ENCODE measurements around the gene CD8A.
A peak's percentile ranks its signal among the peaks of the same experiment; 100 is the strongest.
"Not testable (repeated sequence)": the region's sequence is repeated elsewhere in the genome, so short reads cannot be mapped to it uniquely, and the experiment has no call there.

CD8A gene

DNA sequence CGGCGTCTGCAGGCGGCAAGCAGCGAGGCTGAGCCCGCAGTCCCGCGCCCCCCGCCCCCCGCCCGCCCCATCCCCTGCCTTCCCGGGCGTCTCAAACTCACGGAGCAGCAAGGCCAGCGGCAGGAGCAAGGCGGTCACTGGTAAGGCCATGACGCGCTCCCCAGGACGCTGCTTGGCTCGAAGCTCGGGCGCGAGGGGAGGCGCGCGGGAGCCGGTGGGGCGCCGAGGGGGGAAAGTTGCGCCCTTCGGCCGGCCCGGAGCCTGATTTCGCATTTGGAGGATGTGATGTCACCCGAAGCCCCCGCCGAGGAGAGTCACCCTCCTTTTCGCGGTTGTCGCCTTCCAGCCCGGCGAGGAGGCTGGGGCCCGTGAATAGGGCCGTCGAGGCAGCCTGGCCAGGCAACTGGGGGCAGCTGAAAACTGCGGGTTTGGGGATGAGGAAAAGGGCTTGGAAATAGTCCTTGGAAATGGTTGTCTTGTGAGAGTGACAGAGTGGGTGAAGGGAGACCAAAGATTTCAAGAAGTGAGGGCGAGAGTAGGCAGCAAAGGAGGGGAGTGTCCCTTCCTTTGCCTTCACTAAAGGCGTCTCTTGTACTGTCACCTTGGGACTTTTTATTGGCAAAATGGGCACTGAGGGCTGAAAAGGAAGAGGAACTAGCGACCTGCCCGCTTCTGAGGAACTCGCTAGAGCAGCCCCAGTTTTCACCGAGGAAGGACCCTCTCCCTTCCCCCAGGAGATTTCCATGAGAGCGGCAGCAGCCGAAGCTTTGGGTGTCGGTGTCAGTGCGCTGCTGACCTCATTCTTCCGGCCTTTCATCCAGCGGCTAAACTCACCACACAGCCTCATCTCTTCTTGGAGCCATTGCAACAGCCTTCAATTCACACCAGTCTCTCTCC, at the start of gene CD8A:
Gene CD8A (minus strand): TSS at position 238 of the 897 bp plus-strand sequence. CDS start 88 bp downstream, at position 150.
- no peak for DNase-seq (ENCODE audit: low read depth)

DNA sequence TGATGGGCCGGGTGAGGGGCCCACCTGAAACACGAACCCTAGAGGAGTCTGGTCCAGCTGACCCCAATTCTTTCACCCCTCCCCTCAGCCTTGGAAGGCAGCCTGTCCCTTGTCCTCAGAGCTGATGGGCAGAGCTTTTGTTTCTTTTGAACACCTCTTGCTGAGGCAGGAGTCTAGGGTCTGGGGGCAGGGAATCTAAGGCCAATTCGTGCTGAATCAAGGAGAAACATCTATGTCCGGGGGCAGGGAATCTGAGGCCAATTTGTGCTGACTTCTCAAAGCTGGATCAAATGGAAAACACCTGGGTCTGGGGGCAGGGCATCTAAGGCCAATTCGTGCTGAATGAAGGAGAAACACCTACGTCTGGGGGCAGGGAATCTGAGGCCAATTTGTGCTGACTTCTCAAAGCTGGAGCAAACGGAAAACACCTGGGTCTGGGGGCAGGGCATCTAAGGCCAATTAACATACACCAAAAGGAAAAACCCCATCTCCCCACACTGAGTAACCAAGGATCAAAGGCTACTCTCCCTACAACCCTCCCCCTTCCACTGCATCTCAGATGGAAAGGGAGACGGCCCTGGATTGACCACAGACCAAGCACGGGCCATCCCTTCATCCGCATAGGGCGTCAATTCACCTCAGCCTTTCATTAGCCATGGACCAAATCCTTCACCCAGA, 49.3 kb upstream of the CD8A start:
- not testable (repeated sequence) for DNase-seq (ENCODE audit: low read depth)

DNA sequence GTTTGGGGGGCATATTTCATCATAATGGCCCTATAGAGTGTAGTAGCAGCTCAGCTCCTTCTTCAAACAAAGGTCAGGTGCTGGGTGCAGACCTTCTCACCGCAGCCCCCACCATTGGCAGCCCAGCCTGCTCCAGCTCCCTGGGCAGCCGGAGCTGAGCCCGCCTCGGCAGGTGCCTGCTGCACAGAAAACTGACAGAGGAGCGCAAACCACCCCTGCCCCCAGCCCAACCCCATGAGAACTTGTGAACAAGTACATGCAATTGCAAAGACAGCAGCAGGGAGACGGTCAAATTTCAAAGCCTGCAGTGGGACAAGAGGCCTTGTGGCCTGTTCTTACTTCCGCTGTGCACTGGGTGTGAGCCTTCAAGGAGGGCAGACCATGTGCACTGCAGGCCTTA, 48.7 kb upstream of the CD8A start:
- DNase-seq (ENCODE audit: low read depth): not testable (repeated sequence)

DNA sequence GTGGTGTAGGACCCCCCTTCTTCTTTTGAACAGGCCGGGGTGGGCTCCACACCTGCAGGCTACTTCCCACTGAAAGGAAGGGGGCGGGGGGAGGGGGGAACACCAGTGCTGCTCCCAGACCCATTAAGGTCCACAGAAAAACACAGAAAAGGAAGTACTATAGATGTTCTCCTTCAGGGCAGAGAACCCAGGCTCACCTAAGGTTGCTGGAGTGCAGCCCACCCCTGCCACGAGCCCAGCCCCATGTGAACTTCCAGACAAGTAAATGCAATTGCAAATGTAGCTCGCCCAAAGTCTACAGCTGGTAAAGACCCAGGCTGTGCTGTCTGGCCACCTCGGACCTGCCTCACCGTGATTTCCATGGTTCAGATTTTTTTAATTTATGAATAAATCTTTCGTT, 47.0 kb upstream of the CD8A start:
- not testable (repeated sequence) for DNase-seq (ENCODE audit: low read depth)

DNA sequence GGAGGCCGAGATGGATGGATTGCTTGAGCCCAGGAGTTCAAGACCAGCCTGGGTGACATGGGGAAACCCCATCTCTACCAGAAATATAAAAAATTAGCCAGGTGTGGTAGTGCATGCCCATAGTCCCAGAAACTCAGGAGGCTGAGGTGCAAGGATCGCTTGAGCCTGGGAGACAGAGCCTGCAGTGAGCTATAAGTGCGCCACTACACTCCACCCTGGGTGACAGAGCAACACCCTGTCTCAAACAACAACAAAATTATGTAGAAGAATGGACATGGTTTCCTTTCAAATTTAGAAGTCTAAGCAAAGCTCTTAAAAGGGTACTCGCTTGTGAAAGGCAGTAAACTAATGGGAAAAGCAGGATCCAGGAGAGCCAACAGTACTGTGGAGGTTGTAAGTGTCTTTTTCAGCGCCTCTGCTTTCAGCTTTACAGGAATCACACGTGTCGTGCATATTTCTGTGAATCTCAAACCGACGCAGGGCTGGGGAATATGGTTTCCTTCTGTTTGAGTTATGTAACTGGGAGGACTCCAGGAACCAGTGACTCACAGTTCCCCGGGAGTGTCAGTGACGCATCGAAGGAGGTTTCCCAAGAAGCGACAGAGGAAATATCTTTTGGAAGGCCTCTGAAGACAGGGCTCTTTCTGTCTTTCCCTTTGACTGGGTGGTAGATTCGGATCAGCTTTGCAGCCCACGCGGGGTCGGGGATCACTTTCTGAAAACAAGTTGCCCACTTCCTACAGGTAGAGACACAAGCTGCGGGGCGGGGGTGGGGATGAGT, 46.4 kb upstream of the CD8A start:
- peak; percentile 82 for DNase-seq (ENCODE audit: low read depth)

DNA sequence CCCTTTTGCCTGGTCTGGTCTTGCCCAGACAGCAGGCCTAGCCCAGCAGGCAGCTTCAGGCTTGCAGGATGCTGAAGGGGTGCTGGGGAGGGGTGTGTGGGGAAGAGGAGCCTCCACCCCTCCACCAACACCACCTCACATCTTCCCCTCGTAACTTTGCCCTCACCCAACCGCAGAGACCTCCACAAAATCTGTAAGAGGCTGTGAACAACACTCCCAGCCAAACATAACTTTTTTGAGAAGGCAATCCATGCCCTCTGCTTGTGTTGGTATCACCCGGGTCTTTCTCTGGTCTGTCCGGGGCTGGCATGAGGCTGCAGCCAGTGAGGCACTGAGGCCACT, 44.8 kb upstream of the CD8A start:
- not testable (repeated sequence) for DNase-seq (ENCODE audit: low read depth)

DNA sequence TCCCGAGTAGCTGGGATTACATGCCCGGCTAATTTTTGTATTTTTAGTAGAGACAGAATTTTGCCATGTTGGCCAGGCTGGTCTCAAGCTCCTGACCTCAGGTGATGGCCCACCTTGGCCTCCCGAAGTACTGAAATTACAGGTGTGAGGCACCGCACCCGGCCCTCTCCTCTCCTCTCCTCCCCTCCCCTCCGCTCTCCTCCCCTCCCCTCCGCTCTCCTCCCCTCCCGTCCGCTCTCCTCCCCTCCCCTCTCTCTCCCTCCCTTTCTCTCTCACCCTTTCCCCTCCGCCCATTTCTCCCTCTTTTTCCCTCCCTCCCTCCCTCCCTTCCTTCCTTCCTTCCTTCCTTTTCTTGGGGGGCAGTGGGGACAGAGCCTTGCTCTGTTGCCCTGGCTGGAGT, 42.6 kb upstream of the CD8A start:
- DNase-seq (ENCODE audit: low read depth): no peak

DNA sequence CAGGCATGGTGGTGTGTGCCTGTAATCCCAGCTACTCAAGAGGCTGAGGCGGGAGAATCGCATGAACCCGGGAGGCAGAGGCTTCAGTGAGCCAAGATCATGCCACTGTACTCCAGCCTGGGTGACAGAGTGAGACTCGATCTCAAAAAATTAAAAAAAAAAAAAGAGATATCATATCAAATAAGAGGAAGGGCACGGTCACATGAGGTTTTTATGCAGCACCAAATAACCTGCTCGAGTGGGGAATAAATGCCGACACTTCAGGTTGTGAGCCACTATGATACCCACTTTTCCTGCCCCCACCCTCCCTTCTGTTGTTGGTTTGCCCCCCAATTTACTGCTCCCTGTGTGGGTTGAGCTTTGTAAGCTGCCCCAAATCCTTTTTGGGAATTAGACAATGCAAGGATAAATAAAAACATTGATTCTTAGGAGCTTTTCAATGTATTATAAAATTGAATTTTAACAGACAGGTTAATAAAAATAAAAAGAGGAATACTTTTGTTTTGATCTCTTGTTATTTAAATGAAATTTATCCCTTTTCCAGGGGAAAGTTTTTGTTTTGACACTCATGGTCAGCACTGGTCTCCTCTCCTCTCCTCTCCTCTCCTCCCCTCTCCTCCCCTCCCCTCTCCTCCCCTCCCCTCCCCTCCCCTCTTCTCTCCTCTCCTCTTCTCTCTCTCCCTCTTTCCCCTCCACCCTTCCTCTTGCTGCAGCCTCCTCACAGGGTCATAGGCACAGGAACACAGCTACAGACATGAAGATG, 41.8 kb upstream of the CD8A start:
- DNase-seq (ENCODE audit: low read depth): no peak

DNA sequence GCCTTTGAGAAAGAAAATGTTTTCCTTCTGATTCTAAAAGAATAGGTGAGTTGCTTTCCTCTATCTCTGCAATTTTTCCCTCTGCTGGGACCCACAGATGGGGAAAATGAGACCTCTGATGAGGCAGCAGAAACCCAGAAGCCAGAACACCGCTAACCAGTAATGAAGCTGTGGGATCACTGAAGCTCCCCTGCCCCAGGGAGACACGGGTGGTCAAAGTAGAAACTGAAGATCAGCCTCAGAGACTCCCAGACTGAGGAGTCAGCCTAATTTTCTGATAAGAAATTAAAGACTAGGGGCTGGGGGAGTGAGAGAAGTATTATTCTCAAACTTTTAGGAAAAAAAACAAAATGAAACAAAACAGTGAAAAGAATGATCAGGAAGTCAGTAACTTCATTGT, 40.8 kb upstream of the CD8A start:
- DNase-seq (ENCODE audit: low read depth): no peak

DNA sequence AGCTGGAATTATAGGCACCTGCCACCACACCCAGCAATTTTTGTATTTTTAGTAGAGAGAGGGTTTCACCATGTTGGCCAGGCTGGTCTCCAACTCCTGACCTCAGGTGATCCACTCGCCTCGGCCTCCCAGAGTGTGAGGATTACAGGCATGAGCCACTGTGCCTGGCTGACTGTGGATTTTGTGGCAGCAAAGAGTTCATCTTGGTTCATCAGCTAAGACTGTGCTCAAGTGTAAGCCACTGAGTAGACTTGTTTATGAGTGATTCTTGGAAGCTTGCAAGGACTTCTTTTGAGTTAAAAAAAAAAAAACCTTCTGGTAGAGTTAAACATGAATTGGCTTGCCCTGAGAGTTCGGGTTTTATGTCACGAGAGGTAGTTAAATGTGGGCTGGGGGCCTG, 36.2 kb upstream of the CD8A start:
- no peak for DNase-seq (ENCODE audit: low read depth)

DNA sequence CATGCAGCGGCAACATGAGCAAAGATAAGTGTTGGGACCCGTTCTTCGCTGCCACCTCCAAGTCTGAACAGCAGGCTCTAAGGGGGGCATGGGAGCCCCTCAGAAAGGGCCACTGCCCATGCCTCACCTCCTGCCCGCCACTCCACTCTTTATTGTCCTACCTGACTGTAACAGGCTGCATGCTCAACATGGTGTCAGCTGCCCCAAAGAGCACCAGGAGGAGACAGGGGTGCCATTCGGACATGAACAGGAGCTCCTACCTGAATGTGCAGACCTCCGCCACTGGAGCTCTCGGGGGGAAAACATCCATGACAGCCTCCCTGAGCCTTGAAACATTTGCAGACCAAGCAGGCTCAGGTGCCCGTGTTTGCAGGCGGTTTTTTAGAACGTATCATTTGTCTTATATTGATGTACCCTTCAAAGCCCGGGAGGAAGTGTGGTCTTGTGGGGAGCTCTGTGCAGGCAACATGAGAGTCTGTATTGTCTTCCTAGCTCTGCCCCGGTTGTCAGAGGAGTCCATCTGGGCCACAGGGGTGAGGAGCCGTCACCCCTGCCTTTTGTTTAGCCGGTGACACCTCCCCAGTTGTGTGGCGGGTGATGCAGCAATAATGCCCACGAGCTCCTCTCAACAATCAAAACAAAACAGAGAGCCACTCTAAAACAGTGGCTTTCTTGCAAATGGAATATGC, 35.1 kb upstream of the CD8A start:
- DNase-seq (ENCODE audit: low read depth): no peak

DNA sequence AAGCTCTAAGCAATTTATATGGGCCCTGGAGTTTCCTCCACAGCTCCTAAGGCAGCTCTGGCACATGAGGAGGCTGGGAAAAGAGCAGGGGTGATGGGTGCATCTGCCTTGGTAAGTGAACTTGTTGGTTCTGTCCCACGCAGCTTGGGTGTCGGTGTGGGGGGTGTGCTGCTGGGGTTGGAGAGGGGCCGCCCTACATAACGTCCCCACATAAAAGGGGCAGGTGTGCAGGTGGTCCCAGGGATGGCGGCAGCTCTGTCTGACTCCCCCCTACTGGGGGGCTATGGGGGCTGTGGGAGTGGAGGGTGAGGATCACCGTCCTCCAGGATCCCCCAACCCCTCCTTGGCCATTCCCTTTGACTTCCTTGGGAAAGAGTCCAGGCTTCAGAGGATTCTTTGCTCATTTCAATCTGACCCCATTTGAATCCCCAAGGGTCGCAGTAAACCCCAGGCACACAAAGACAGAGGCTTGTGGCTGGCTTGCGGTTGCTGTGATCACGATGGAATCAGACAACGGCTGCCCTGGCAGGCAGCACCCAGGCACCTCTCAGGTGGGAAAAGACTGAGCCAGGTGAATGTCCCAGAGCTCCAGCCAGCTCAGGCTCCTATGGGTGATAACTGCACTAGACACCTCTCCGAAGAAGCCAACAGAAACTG, 34.5 kb upstream of the CD8A start:
- DNase-seq (ENCODE audit: low read depth): no peak

DNA sequence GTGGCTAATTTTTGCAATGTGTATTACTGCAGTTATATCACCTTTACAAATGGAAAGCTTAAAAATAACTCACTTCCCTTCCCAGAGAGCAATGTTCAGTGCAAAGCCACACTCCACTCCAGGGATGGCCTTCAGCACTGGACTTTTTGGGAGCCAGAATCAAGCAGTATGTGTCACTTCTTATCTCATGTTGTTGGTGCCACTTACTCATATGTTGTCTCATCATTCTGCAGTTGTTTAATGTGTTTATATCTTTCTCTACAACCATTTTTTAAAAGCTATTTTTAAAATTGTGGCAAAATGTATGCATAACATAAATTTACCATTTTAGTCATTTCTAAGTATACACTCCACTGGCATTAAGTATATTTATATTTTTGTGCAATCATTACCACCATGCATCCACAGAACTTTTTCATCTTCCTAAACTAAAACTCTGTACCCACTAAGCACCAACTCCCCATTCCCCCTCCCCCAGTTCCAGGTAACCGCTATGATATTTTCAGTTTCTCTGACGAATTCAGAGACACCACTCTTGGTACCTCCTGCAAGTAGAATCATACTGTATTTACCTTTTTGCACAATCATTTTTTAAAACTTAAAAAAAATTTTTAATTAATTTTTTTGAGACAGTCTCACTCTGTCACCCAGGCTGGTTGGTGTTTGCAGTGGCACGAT, 32.1 kb upstream of the CD8A start:
- no peak for DNase-seq (ENCODE audit: low read depth)

DNA sequence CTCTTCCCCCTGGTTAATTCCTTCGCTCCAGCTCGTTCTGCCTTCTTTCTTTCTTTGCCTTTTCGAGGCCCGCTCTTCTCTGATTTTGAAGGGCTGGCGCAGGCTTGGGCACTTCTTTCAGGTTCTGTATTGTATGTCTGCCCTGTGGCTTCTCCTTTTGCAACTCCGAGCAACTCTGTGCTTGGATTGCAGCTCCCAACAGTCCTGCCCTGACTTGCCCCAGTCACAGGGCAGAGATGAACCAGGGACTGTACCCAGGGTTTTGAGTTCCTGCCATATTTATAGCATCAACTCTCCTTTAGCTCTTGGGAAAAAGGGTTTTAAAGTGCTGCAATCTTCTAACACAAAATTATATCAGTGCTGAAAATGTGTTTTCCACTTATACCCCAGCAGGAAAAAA, 31.1 kb upstream of the CD8A start:
- DNase-seq (ENCODE audit: low read depth): no peak

DNA sequence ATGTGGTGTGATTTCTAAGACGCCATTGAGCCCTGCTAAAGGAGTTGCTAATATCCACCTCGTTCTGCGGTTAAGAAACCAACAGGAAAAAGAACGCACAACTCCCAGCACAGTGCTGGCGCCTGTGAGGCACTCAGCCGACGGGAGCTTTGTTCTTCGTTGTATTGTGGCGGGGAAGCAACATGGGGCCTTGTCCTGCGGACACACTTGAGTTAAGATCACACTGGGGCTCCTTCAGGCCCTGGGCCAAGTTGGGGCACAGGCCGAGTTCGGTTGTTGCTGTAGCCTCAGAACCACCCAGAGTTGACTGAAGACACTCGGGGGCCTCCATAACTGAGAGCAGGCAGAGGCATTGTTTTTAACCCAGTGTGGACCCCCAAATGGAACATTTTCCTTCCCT, 30.6 kb upstream of the CD8A start:
- no peak for DNase-seq (ENCODE audit: low read depth)

DNA sequence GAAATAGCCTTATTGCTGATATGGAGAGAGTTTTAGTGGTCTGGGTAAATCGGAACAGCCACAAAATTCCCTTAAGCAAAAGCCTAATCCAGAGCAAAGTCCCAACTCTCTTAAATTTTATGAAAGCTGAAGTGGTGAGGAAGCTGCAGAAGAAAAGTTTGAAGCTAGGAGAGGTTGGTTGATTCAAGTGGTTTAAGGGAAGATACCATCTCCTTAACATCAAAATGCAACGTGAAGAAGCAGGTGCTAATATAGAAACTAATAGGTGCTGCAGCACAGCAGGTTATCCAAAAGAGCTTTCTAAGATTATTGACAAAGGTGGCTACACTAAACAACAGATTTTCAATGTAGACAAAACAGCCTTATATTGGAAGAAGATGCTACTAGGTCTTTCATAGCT, 28.2 kb upstream of the CD8A start:
- DNase-seq (ENCODE audit: low read depth): no peak

DNA sequence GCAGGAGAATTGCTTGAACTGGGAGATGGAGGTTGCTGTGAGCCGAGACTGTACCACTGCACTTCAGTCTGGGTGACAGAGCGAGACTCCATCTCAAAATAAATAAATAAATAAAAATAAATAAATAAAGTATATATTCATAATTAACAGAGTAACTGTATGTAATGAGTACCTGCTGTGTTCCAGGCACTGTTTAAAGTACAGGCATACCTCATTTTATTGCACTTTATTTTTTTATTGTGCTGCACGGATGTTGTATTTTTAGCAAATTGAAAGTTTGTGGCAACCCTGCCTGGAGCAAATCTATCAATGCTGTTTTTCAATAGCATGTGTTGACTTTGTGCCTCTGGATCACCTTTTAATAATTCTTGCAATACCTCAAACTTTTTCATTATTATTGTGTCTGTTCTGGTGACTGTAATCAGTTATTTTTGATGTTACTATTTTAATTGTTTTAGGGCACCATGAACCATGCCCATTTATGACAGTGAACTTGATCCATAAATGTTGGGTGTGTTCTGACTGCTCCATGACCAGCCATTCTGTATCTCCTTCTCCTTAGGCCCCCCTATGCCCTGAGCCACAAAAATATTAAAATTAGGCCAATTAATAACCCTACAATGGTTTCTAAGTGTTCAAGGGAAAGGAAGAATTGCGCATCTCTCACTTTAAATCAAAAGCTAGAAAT, 27.5 kb upstream of the CD8A start:
- no peak for DNase-seq (ENCODE audit: low read depth)

DNA sequence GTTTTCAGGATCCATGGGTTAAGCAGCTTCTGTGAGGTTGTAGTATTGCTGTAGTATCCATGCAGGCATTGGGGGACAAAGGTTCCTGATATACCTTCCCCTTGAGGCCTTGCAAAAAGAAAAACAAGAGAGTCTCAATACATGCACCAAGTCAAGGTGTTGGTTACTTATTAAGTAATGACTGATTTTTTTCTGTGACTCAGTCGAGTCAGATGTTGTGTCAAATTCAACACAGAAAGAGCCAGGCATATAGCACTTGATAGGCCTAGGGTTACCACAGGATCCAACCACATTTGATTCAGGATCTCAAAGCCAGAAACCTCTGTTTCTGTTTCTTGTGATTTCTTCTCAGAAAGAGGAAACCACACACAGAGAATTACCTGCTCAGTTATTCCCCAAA, 24.9 kb upstream of the CD8A start:
- DNase-seq (ENCODE audit: low read depth): no peak

DNA sequence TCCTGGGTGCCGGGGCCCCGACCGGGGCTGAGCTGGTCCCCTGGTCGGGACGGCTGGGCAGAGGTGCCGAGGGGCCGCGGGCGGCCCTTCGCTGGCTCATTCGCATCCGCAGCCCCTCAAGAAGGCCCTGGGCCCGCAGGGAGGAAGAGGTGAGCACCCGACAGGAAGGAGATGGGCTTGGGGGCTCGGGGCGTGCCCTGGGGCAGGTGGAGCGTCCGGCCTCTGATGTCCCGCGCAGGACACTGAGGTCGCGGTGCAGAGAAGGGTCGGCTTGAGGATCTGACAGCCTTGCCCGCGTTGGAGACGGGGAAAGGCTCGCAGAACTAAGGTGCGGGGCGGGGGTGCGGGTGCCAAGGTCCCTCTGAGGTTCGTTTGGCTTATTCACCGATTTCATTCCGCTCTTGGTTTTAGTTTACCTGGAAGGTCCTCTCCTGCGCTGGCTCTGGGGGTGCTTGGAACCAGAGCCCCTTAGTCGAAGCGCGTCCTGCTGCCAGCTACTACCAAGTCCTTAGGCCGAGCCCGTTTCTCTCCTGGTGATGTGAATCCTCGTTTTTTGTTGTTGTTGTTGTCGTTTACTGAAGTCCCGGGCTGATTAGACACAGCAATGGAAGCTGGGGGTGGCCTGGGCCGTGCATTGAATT, 18.9 kb upstream of the CD8A start:
- no peak for DNase-seq (ENCODE audit: low read depth)

All from fibroblast of gingiva (primary cell).